Measurements from ENCODE around the gene FARP2. TPM values are rescaled to one million over a fixed set of nuclear protein-coding genes. Genes with fewer than 3 reads are reported as not detected.

The FARP2 gene
- polyA plus RNA-seq, 1 of the 3 experiments (the other 2 are of a cell fraction) = 11.5 TPM

DNA sequence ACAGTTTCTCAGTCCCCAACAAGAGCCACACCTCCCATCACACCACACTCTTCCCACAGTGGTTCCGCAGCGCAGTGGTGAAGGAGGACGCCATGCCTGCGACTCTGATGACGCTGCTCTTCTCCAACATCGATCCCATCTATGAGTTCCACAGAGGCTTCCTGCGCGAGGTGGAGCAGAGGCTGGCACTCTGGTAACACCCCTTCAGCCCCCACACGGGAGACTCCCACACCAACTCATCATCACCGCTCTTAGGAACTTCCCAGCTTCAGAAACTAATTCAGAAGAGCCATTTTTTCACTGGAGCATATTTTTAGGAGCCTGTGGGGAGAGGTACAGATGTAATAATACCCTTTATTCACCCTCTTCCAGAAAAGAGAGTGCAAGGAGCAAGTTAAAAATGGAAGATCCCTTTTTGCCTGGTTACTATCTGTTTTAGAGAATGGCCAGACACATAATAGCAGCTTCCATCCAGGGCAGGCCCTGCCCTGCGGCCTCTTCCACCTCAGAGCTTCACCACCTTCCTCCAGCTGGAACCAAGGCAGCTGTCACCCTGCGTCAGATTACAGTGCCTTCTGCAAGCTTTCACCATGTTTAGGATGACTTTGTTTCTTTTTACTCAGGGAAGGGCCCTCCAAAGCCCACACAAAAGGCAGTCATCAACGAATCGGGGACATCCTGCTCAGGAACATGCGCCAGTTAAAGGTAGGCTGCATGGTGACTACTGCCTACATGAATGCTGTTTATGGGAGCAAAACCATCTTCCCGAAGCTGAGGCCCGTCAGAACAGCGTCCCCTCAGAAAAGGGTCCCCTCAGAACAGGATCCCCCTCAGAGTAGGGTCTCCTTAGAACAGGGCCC lies 107.4 kb downstream of the FARP2 start:
- no peaks in the 10 kb centered on the region for H3K36me3 ChIP-seq (replicated peaks in 1 of 2; ENCODE audit: control insufficient read depth in 1 of 2, insufficient read depth in 2 of 2, low read length in 1 of 2)
- no peak overlapping the region for H3K4me2 ChIP-seq
- no peaks in the 10 kb centered on the region for H3K79me2 ChIP-seq (ENCODE audit: insufficient read depth)
- ChIA-PET POLR2A (no interaction called here), CTCF (no interaction called here)
- no peak overlapping the region for H3K4me3 ChIP-seq (ENCODE audit: low read depth in 2 of 2, low read length in 1 of 2)
- no peak for DNase-seq
- no peaks in the 10 kb centered on the region for H3K9me3 ChIP-seq
- no peaks in the 10 kb centered on the region for H3F3A ChIP-seq (replicated peaks; ENCODE audit: insufficient read depth)
- WGBS (ENCODE audit: low lambda C conversion rate) = 93% methylated on average over 18 of the region's 18 CpGs
- H4K20me1 ChIP-seq (ENCODE audit: insufficient read depth) = no peaks in the 10 kb centered on the region
- no peaks in the 10 kb centered on the region for H3K27me3 ChIP-seq (ENCODE audit: insufficient read depth)
- no peaks in the 10 kb centered on the region for H3K9me2 ChIP-seq
- H3K27ac ChIP-seq (ENCODE audit: low read depth in 2 of 2, low read length in 1 of 2) = no peak overlapping the region
- no peak overlapping the region for H2AFZ ChIP-seq (ENCODE audit: low read depth)
- no peak overlapping the region for H3K9ac ChIP-seq
- no peak for TF ChIP-seq CTCF (IDR thresholded peaks at IDR 0.05)
- H3K4me1 ChIP-seq (ENCODE audit: control insufficient read depth in 1 of 2, insufficient read depth in 2 of 2, low read depth in 1 of 2, low read length in 1 of 2) = no peaks in the 10 kb centered on the region; a peak in 1 of 4 replicates

GRCh38 chr2:241465543-241465942 lies 109.5 kb downstream of the FARP2 start:
- CTCF ChIA-PET = no interaction called here
- Histone ChIP-seq H3K27me3 (ENCODE audit: insufficient read depth) (no peaks in the 10 kb centered on the region), H3K9me3 (no peaks in the 10 kb centered on the region), H3K79me2 (ENCODE audit: insufficient read depth) (no peaks in the 10 kb centered on the region), H4K20me1 (ENCODE audit: insufficient read depth) (no peaks in the 10 kb centered on the region), H3F3A (replicated peaks; ENCODE audit: insufficient read depth) (no peaks in the 10 kb centered on the region), H3K9ac (no peak overlapping the region), H3K4me1 (ENCODE audit: control insufficient read depth in 1 of 2, insufficient read depth in 2 of 2, low read depth in 1 of 2, low read length in 1 of 2) (no peaks in the 10 kb centered on the region; a peak in 1 of 4 replicates), H2AFZ (ENCODE audit: low read depth) (no peak overlapping the region), H3K4me3 (ENCODE audit: low read depth in 2 of 2, low read length in 1 of 2) (no peak overlapping the region), H3K27ac (ENCODE audit: low read depth in 2 of 2, low read length in 1 of 2) (no peak overlapping the region), H3K9me2 (no peaks in the 10 kb centered on the region), H3K36me3 (replicated peaks in 1 of 2; ENCODE audit: control insufficient read depth in 1 of 2, insufficient read depth in 2 of 2, low read length in 1 of 2) (no peaks in the 10 kb centered on the region), H3K4me2 (no peak overlapping the region)
- WGBS (ENCODE audit: low lambda C conversion rate) = 77% methylated on average over 12 of the region's 12 CpGs
- no peak for DNase-seq
- POLR2A ChIA-PET = interaction anchor here (0.6 kb wide), 1 partner anchor 39 kb away, joined by 3 read pairs; no protein-coding TSS in a partner anchor
- TF ChIP-seq MAX (IDR thresholded peaks at IDR 0.05; ENCODE audit: low read depth) (no peak), NFIC (IDR thresholded peaks at IDR 0.05; ENCODE audit: borderline replicate concordance) (no peak), ELF1 (IDR thresholded peaks at IDR 0.05) (no peak), TCF12 (IDR thresholded peaks at IDR 0.05) (no peak), EZH2phosphoT487 (IDR thresholded peaks at IDR 0.05; ENCODE audit: borderline replicate concordance, low read depth) (no peak), FOXM1 (IDR thresholded peaks at IDR 0.05; ENCODE audit: low read depth) (no peak), CHD2 (IDR thresholded peaks at IDR 0.05; ENCODE audit: low read length, partially characterized antibody) (no peak), CTCF (IDR thresholded peaks at IDR 0.05) (no peak), JUND (IDR thresholded peaks at IDR 0.05) (no peak), FOSL2 (IDR thresholded peaks at IDR 0.05; ENCODE audit: borderline replicate concordance, low read depth) (no peak)
- TF ChIP-seq, protein P1, sequence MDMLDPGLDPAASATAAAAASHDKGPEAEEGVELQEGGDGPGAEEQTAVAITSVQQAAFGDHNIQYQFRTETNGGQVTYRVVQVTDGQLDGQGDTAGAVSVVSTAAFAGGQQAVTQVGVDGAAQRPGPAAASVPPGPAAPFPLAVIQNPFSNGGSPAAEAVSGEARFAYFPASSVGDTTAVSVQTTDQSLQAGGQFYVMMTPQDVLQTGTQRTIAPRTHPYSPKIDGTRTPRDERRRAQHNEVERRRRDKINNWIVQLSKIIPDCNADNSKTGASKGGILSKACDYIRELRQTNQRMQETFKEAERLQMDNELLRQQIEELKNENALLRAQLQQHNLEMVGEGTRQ (IDR thresholded peaks at IDR 0.05; ENCODE audit: borderline replicate concordance, low read depth, low read length) = no peak
